Neural progenitor cell (in vitro differentiated cells): Measurements from ENCODE around the gene C10orf88. TPM values are rescaled to one million over a fixed set of nuclear protein-coding genes. Genes with fewer than 3 reads are reported as not detected.

Source experiments
- DNase-seq: peaks from one replicate; pipeline ENCODE4 v3.0.0-alpha.2; 2016; ENCODE audit warnings: low spot score
- H2AFZ ChIP-seq: fragments of 200-600 bp; sonication (generic); replicated peaks from 2 replicates; pipeline ENCODE4 v1.6.1; 2016; ENCODE audit warnings: antibody characterized with exemption
- H3F3A ChIP-seq: fragments of 200-600 bp; sonication (generic); 2 replicates; pipeline ENCODE4 v1.6.1; 2016; ENCODE audit warnings: antibody characterized with exemption, low read depth
- H3K27ac ChIP-seq: fragments of 200-600 bp; sonication (generic); 2 replicates; pipeline ENCODE4 v1.5.1; 2016; ENCODE audit warnings: mild to moderate bottlenecking
- H3K27me3 ChIP-seq: fragments of 200-600 bp; sonication (generic); 2 replicates; pipeline ENCODE4 v1.6.1; 2016; ENCODE audit warnings: mild to moderate bottlenecking, moderate library complexity
- H3K36me3 ChIP-seq: fragments of 200-600 bp; sonication (generic); 2 replicates; pipeline ENCODE4 v1.5.1; 2016
- H3K4me1 ChIP-seq: fragments of 200-600 bp; sonication (generic); 2 replicates; pipeline ENCODE4 v1.6.1; 2016; ENCODE audit warnings: mixed run types
- H3K4me2 ChIP-seq: fragments of 200-600 bp; sonication (generic); 2 replicates; pipeline ENCODE4 v1.6.1; 2016
- H3K4me3 ChIP-seq: fragments of 200-600 bp; sonication (generic); 2 replicates; pipeline ENCODE4 v1.5.1; 2016
- H3K79me2 ChIP-seq: fragments of 200-600 bp; sonication (generic); 2 replicates; pipeline ENCODE4 v1.6.1; 2016; ENCODE audit warnings: low read depth
- H3K9ac ChIP-seq: fragments of 200-600 bp; sonication (generic); 2 replicates; pipeline ENCODE4 v1.6.1; 2016
- H3K9me3 ChIP-seq: fragments of 200-600 bp; sonication (generic); 2 replicates; pipeline ENCODE4 v1.5.1; 2016; ENCODE audit warnings: low read depth
- H4K20me1 ChIP-seq: fragments of 200-600 bp; sonication (generic); 2 replicates; pipeline ENCODE4 v1.6.1; 2016; ENCODE audit warnings: low read depth
- H3K27ac Mint-ChIP-seq: 3 replicates; pipeline ENCODE4 v1.8.0; 2021; ENCODE audit warnings: mixed read lengths
- H3K27me3 Mint-ChIP-seq: 2 replicates; pipeline ENCODE4 v1.8.0; 2022; ENCODE audit warnings: low read depth, mild to moderate bottlenecking, inconsistent platforms, moderate library complexity, mixed read lengths; ENCODE audit not compliant: insufficient read depth
- H3K36me3 Mint-ChIP-seq: 3 replicates; pipeline ENCODE4 v1.8.0; 2021; ENCODE audit warnings: mixed read lengths
- H3K4me1 Mint-ChIP-seq: 3 replicates; pipeline ENCODE4 v1.8.0; 2021; ENCODE audit warnings: mixed read lengths
- H3K4me3 Mint-ChIP-seq: 3 replicates; pipeline ENCODE4 v1.8.0; 2021; ENCODE audit warnings: mild to moderate bottlenecking, moderate library complexity, mixed read lengths
- H3K9me3 Mint-ChIP-seq: 3 replicates; pipeline ENCODE4 v1.8.0; 2020; ENCODE audit warnings: mixed read lengths
- CTCF ChIP-seq: fragments of 200-600 bp; sonication (generic); IDR thresholded peaks from 2 replicates; pipeline ENCODE4 v1.5.1; 2017; ENCODE audit warnings: antibody characterized with exemption, mild to moderate bottlenecking
- EZH2 ChIP-seq: fragments of 200-600 bp; sonication (generic); IDR thresholded peaks from 2 replicates; pipeline ENCODE4 v1.6.1; 2017; ENCODE audit warnings: antibody characterized with exemption, mild to moderate bottlenecking, moderate library complexity
- EZH2phosphoT487 ChIP-seq: fragments of 200-600 bp; sonication (generic); IDR thresholded peaks from 2 replicates; pipeline ENCODE4 v1.6.1; 2017; ENCODE audit warnings: antibody characterized with exemption
- total RNA-seq: library from RNA; depleted of rRNA; stranded (reverse); fragments of >200 nt; gene quantifications from 2 replicates; pipeline ENCODE4 v1.2.3, GENCODE V29; 2015; ENCODE audit warnings: low replicate concordance

C10orf88 gene, protein sequence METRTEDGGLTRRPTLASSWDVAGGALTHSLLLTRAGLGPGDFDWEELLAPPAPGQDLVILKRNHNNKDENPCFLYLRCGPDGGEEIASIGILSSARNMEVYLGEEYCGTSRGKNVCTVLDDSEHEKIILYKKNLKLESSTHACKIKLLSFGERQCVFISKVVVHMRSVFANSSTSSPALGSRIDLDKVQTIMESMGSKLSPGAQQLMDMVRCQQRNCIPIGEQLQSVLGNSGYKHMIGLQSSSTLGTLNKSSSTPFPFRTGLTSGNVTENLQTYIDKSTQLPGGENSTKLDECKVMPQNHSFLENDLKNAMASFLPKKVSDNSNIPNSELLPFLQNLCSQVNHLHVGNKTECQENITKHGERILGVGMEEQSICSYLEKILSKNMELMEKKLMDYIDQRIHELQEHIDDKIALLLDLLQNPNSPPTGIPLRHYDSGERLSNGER
- total RNA-seq, result 11.4 and 17.7 TPM in 2 replicates

GRCh38 chr10:122953902-122954730 lies at the start of gene C10orf88:
C10orf88 (minus strand) TSS chr10:122954227; CDS start chr10:122954178, 49 bp downstream.
- Histone ChIP-seq H4K20me1 (no peaks in the 10 kb centered on the region), H3K4me2 (peak within 1 kb of the TSS; percentile 99), H2AFZ (peak within 1 kb of the TSS; percentile 91), H3F3A (no peaks in the 10 kb centered on the region), H3K36me3 (no peaks in the 10 kb centered on the region), H3K79me2 (peaks cover 27% of the 10 kb centered on the region), H3K9me3 (no peaks in the 10 kb centered on the region), H3K9ac (peak within 1 kb of the TSS; percentile 51), H3K4me1 (peaks cover 4% of the 10 kb centered on the region), H3K27ac (no peak within 1 kb of the TSS), H3K4me3 (peak within 1 kb of the TSS; percentile 66), H3K27me3 (peaks cover 19% of the 10 kb centered on the region)
- TF ChIP-seq EZH2 (peak; percentile 49), CTCF (no peak)
- H3K9me3 Mint-ChIP-seq, result no peaks in the 10 kb centered on the region
- peaks cover 21% of the 10 kb centered on the region for H3K4me1 Mint-ChIP-seq
- peak within 1 kb of the TSS; percentile 85 for H3K27ac Mint-ChIP-seq
- DNase-seq, result peak; percentile 98
- H3K4me3 Mint-ChIP-seq, result peak within 1 kb of the TSS; percentile 91
- peaks cover 2% of the 10 kb centered on the region for H3K27me3 Mint-ChIP-seq
- H3K36me3 Mint-ChIP-seq, result peaks cover 4% of the 10 kb centered on the region

DNA sequence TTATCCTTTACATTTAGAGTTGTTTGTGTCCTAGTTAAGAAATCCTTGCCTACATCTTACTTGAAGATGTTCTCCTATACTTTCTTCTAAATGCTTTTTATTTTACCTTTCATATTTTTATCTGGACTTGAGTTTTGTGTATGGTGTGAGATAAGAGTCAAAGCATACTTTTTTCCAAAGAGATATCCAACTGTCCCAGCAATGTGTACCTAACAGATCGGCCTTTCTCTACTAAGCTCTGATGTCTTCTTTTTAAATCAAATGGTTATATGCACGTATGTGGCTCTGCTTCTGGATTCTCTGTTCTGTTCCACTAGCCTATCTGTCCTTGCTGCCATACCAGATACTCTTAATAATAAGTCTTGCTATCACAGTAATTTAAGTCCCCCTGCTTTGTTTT lies 47.3 kb upstream of the C10orf88 start:
- Mint-ChIP-seq H3K27me3 (no peaks in the 10 kb centered on the region), H3K4me3 (no peak overlapping the region), H3K36me3 (no peaks in the 10 kb centered on the region), H3K27ac (no peak overlapping the region), H3K9me3 (no peaks in the 10 kb centered on the region), H3K4me1 (no peaks in the 10 kb centered on the region)
- H3K27me3 ChIP-seq, result no peaks in the 10 kb centered on the region
- H3K9ac ChIP-seq, result no peak overlapping the region
- TF ChIP-seq CTCF (no peak), EZH2phosphoT487 (no peak), EZH2 (no peak)
- no peak overlapping the region for H3K27ac ChIP-seq
- no peak overlapping the region for H3K4me2 ChIP-seq
- DNase-seq, result no peak
- H2AFZ ChIP-seq, result no peak overlapping the region
- peaks cover 5% of the 10 kb centered on the region for H4K20me1 ChIP-seq
- no peaks in the 10 kb centered on the region for H3K9me3 ChIP-seq
- no peaks in the 10 kb centered on the region for H3F3A ChIP-seq
- H3K36me3 ChIP-seq, result no peaks in the 10 kb centered on the region
- H3K79me2 ChIP-seq, result peaks cover 67% of the 10 kb centered on the region
- H3K4me1 ChIP-seq, result peaks cover 10% of the 10 kb centered on the region
- no peak overlapping the region for H3K4me3 ChIP-seq

GRCh38 chr10:123000155-123000554 lies 46.1 kb upstream of the C10orf88 start:
- peaks cover 5% of the 10 kb centered on the region for H4K20me1 ChIP-seq
- H3F3A ChIP-seq, result no peaks in the 10 kb centered on the region
- no peaks in the 10 kb centered on the region for H3K27me3 Mint-ChIP-seq

More at GRCh38 chr10:123000155-123000554, 46.1 kb upstream of the C10orf88 start:
- Histone ChIP-seq H3K4me2 (no peak overlapping the region), H3K27ac (no peak overlapping the region), H3K36me3 (no peaks in the 10 kb centered on the region), H3K9ac (no peak overlapping the region), H3K27me3 (no peaks in the 10 kb centered on the region), H3K9me3 (no peaks in the 10 kb centered on the region), H3K4me3 (no peak overlapping the region), H3K79me2 (peaks cover 54% of the 10 kb centered on the region), H3K4me1 (peaks cover 10% of the 10 kb centered on the region), H2AFZ (no peak overlapping the region)
- no peaks in the 10 kb centered on the region for H3K9me3 Mint-ChIP-seq
- no peak overlapping the region for H3K4me3 Mint-ChIP-seq
- H3K36me3 Mint-ChIP-seq, result no peaks in the 10 kb centered on the region
- H3K4me1 Mint-ChIP-seq, result no peaks in the 10 kb centered on the region
- TF ChIP-seq EZH2phosphoT487 (no peak), CTCF (no peak), EZH2 (no peak)
- DNase-seq, result no peak
- no peak overlapping the region for H3K27ac Mint-ChIP-seq
